HG03095 (cell line): ENCODE data around the gene DIRAS1.

Experiments used
- ATAC-seq: cut with Tn5 transposase; IDR thresholded peaks from one replicate; pipeline ENCODE4 v1.9.1; 2021; ENCODE audit warnings: moderate library complexity; ENCODE audit not compliant: unreplicated experiment

Gene DIRAS1

GRCh38 chr19:2755811-2756210, 34.6 kb upstream of the DIRAS1 start:
- no peak for ATAC-seq

DNA sequence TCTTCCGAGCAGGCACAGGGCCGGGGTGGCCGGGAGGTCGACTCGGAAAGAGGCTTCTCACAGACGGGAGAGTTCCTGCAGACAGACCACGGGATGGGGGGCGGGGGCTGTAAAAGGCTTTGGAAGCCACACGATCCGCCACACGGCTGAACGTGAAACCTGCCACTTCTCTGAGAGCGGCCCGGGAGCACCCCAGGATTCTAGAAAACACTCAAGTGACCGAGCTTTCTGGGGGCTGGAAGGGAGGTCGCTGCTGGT, 34.2 kb upstream of the DIRAS1 start:
- no peak for ATAC-seq

- ATAC-seq: no peak
These were observed 33.7 kb upstream of the DIRAS1 start for GRCh38 chr19:2754659-2755447.

DNA sequence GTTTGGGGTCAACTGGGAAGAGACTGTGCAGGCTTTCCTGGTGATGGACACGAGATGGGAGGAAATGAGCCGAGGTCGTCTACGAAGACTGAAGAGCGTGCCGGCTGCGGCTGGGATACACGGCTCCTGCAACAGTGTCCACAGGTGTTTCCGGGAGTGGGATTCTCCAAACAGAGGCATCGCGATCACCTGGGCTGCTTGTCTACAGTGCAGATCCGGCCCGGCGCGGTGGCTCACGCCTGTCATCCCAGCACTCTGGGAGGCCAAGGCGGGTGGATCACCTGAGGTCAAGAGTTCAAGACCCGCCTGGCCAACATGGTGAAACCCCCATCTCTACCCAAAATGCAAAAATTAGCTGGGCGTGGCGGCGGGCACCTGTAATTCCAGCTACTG, 30.3 kb upstream of the DIRAS1 start:
- ATAC-seq: no peak

- ATAC-seq: no peak
These were observed 29.8 kb upstream of the DIRAS1 start for GRCh38 chr19:2750808-2751437.

GRCh38 chr19:2747349-2747748, 26.2 kb upstream of the DIRAS1 start:
- ATAC-seq: no peak

DNA sequence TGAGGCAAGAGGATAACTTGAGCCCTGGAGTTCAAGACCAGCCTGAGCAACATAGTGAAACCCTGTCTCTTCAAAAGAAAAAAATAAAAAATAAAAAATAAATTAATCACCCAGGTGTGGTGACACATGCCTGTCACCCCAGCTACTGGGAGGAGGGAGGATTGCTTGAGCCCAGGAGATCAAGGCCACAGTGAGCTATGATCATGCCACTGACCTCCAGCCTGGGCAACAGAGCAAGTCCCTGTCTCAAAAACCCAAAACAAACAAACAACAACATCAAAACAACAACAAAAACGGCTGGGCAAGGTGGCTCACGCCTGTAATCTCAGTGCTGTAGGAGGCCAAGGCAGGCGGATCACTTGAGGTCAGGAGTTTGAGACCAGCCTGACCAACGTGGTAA, 22.9 kb upstream of the DIRAS1 start:
- ATAC-seq: no peak

GRCh38 chr19:2743099-2743498, 21.9 kb upstream of the DIRAS1 start:
- ATAC-seq: no peak

- ATAC-seq: no peak
These were observed 19.1 kb upstream of the DIRAS1 start for GRCh38 chr19:2740314-2740656.

- ATAC-seq: peak; percentile 86
These were observed 18.6 kb upstream of the DIRAS1 start, which contains the start of gene SLC39A3 for GRCh38 chr19:2739602-2740313. SLC39A3 (minus strand) TSS chr19:2740017; CDS start chr19:2737257, 2,760 bp downstream.

DNA sequence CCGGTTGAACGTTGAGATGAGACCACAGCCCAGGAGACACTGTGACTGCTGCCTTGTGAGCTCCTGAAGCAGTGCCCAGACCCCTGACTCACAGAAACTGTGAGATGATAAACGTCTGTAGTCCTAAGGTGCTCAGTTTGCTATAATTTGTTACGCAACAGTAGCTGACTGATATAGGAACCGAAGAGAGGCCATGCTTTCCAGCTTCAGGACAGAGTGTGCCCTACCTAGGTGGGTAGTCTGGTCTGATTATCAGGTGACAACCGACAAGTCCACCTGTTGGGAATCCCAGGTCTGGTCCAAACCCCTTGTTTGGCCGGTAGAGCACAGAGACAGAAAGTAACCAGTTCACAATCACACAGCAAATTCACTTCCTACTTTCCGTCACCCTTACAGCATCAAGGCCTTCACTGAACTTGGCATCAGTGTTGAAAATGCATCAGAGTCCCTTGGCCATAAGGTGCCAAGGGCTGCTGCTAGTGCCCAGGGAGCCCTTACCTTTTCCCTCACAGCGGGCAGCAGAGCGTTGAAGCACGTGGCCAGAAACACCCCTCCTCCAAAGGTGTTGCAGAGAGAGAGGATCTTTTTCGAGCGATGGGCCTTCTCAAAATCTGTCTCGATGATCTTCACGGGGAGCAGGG, 15.5 kb upstream of the DIRAS1 start:
- ATAC-seq: no peak

DNA sequence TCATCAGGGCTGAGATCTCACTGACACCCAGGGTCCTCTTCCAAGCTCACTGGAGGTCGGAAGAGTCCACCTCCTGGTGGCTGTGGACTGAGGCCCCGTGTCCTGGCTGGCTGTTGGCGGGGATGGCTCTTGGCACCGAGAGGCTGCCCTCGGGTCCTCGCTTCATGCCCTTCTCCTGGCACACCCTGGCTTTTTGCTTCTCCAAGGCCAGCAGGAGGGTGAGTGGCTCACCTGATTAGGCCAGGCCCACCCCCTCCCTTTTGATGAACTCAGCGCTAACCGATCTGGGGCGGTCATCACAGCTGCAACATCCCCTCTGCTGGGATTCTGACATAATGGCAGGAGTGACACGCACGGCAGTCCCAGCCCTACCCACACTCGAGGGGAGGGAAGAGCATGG, 14.2 kb upstream of the DIRAS1 start:
- ATAC-seq: no peak

DNA sequence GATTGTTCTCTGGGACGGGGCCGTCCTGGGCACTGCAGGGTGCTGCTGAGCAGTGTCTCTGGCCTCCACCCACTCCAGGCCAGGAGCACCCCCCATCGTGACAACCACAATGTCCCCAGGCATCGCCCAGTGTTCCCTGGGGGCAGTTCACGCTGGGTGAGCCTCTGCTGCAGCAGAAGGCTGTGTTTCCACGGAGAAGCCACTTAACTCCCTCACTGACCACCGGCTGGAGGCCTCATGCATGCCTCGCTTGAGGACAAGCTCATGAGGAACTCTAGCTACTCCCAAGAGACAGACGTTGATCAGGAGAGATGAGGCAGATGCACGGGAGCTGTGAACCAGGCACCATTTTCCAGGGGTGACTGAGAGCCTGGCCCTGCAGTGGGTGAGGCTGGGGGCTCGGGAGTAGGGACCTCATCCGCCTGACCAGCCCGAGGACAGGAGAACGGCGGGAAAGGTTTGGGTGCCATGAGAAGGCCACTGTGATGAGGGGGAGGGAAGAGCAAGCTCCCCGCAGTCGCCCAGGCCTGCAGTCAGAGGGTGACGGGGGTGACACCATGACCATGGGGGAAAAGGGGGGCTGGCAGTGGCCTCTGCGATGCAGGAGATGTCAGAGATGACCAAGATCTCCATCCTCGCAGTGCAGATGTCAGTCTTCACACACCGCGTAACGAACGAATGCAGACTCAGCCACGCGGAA, 13.6 kb upstream of the DIRAS1 start:
- ATAC-seq: no peak

DNA sequence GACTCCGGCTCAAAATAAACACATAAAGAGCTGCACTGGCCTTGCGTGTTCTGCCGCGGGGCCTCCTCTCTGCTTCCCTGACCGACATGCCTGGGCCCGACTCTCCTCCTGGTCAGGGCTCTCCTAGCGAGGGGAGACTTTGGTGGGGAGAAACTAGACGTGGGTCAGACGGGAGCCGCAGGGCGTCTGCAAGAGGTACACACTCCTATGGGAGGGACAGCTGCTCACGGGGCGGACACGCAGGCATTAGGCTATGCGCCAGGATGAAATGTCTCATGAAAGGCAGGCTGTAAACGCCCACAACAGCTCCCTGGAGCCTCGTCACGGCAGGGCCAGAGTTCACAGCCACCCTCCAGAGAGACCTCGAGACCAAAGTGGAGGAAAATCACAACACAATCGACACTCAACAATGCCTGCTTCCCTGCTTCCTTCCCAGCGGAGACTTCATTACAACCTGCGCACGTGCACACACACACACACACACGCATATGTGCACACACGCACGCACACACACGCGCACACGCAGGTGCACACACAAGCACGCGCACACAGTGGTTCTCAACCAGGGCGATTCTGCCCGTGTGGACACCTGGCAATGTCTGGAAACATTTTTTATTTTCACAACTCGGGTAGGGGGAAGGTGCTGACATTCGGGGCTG, 12.9 kb upstream of the DIRAS1 start:
- ATAC-seq: no peak

- ATAC-seq: no peak
These were observed 11.7 kb upstream of the DIRAS1 start for GRCh38 chr19:2732883-2733282.

DNA sequence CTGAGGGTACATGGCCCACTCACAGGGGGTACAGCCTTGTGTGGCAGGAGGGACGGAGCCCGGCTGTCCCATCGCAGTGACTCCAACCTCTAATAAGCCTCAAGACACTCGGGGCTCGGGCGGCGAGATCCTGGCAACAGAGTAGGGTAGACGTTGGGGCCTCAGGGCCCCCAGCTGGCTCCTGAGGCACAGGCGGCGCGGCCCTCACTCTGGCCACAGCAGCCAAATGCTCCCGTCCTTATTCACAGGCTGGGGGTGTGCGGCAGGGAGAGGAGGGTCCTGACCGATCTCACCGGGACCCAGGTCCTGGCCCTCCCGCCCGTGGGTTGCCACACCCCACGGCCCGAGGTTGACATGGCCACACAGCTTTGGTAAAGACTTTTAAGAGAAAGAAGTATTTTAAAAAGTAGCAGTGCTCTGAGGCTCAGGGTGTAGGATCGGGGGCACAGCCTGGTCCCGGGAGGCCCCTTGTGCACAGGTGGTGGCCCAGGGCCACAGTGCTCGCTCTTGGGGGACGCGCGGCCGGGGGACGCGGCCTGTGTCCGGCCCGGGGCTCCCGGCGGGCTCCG, 11.1 kb upstream of the DIRAS1 start:
- no peak for ATAC-seq

- no peak for ATAC-seq
These were observed 10.2 kb upstream of the DIRAS1 start for GRCh38 chr19:2731181-2731995.

DNA sequence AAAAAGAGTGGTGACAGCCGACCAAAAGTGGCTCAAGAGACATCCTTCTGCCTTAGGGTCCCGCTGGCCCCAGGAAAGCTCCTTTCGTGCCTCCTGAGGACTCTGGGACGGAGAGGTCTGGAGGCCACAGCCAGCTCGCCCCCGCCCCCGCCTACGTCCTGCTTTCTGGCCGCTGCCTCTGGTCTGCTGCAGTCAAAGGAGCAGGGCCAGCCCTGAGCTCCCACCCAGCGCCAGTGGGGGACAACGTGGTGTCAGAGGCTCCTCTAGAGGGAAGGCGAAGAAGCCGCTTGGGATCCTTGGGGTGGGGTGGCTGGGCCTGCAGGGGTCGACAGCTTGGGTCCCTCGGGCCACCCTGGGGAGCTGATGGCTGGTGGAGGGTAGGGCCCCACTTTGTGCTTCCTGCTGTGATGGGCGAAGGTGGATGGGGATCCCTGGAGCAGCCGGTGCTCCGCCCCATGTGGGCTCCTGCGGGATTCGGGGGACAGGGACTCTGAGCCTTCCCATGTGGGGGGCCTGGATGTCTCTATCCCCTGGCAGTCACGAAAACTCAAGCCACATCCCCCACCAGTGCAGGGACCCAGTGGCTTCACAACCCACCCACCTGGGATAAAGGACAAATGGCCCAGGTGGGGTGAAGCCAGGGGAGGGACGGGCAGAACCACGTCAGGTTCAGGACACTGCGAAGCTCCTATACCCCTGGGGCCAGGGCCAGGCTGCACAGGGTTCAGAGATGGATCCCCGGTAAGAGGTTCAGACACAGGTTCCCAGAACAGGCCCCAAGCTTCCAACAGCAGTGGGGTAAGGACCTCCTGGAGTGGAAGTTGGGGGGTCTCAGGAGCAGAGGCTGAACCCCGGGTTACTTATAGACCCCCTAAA, 9.0 kb upstream of the DIRAS1 start:
- ATAC-seq: no peak
